Measurements from ENCODE around the gene PI4K2A.
"Not testable (repeated sequence)": the region's sequence is repeated elsewhere in the genome, so short reads cannot be mapped to it uniquely, and the experiment has no call there.

The PI4K2A gene

DNA sequence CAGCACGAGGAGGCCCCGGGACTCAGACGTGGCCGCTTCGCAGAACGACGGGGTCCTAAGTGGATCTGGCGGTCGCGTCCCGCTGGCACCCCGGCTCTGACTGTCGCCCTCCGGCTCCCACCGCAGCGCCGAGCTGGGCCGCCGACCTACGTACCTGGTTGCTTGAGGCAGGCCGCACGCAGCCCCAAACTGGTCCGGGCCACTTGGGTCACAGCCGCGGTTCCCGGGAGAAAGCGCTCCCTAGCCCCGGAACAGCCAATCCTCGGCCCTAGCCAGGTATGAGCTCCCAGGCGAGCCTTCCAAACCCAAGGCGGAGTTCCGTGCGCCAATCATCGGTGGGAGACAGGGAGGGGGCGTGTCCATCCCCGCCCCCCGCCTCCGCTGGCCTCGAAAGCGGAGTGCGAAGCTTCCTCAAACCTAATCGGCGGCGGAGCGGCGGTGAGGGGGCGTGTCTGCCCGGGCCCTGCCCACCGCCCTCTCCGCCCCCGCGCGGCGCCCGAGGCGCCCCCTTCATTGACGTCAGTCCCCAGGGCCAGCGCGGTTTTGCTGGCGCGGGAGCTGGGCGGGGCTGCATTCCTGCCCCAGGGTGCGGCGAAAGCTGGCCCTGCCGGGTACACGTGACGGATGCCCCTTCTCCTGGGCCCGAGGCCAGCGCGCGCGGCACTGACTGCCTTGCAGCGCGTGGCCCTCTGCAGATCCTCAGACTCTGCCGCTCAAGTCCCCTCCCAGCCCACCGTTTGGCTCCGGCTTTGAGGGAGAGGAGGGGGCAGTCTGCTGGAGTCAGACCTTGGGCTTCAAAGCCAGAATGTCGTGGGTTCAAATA, 46.7 kb downstream of the PI4K2A start, which contains the start of gene AVPI1:
Gene AVPI1, minus strand, starts transcription at position 280 of the 823 bp plus-strand sequence. CDS start 7,336 bp downstream, outside the sequence.
- TF ChIP-seq, protein P1, sequence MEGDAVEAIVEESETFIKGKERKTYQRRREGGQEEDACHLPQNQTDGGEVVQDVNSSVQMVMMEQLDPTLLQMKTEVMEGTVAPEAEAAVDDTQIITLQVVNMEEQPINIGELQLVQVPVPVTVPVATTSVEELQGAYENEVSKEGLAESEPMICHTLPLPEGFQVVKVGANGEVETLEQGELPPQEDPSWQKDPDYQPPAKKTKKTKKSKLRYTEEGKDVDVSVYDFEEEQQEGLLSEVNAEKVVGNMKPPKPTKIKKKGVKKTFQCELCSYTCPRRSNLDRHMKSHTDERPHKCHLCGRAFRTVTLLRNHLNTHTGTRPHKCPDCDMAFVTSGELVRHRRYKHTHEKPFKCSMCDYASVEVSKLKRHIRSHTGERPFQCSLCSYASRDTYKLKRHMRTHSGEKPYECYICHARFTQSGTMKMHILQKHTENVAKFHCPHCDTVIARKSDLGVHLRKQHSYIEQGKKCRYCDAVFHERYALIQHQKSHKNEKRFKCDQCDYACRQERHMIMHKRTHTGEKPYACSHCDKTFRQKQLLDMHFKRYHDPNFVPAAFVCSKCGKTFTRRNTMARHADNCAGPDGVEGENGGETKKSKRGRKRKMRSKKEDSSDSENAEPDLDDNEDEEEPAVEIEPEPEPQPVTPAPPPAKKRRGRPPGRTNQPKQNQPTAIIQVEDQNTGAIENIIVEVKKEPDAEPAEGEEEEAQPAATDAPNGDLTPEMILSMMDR (IDR thresholded peaks at IDR 0.05; ENCODE audit: extremely low read depth, missing control alignments) = no peak
- peak; percentile 96 for DNase-seq (ENCODE audit: low spot score)

- TF ChIP-seq, protein P1 (IDR thresholded peaks at IDR 0.05; ENCODE audit: extremely low read depth, missing control alignments) = no peak
- no peak for DNase-seq (ENCODE audit: low spot score)
These were observed 47.6 kb downstream of the PI4K2A start for GRCh38 chr10:97687785-97688781.

GRCh38 chr10:97689559-97690020, 49.1 kb downstream of the PI4K2A start:
- TF ChIP-seq, protein P1 (IDR thresholded peaks at IDR 0.05; ENCODE audit: extremely low read depth, missing control alignments) = no peak
- no peak for DNase-seq (ENCODE audit: low spot score)

DNA sequence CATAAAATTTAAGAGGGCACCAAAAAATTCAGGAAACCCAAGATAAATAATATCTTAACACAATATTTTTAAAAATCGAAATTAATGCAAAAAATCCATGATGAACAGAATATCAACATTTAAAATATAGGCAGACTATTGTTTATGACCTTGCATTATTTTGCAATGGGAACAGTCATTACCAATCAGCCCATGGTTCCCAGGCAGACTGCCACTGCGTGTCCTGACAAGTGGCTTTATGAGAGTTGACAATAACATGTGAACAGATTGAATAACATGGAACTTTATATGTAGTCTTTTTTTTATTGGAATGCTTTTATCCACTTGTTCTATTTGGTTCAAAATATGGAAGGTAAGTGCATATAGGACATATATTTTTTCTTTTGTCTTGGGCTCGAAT, 49.7 kb downstream of the PI4K2A start:
- TF ChIP-seq, protein P1 (IDR thresholded peaks at IDR 0.05; ENCODE audit: extremely low read depth, missing control alignments) = no peak
- no peak for DNase-seq (ENCODE audit: low spot score)

- not testable (repeated sequence) for DNase-seq (ENCODE audit: low spot score)
These were observed 57.7 kb downstream of the PI4K2A start for GRCh38 chr10:97698072-97698655.

DNA sequence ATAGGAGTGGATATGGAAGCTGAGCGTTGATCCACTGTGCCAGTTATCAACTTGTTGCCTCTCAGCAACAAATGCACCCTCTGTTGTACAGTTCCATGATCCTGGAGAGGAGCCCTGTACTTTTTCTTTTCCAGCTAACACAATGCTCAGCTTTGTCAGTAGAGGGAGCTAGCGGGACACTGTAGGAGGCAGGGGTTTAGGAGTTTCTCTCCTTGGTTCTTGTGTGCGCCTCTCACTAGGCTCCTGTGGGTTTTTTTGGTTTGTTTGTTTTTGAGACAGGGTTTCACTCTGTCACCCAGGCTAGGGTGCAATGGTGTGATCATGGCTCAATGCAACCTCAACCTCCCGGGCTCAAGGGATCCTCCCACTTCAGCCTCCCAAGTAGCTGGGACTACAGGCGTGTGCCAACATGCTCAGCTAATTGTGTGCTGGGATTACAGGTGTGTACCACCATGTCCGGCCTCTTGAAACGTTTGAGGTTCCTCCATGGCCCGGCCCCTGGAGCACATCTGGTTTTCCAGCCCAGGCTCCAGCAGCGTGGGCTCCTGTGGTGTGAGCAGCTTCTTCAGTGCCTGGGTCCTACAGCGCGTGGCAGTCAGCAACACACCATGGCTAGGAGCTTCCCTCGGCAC, 61.1 kb downstream of the PI4K2A start:
- TF ChIP-seq, protein P1 (IDR thresholded peaks at IDR 0.05; ENCODE audit: extremely low read depth, missing control alignments) = peak; percentile 79
- peak; percentile 82 for DNase-seq (ENCODE audit: low spot score)
